ENCODE data around the gene FAM25G. TPM values are rescaled to one million over a fixed set of nuclear protein-coding genes. Genes with fewer than 3 reads are reported as not detected.

FAM25G gene
- total RNA-seq, 1 donor from 2014 or later: not detected

GRCh38 chr10:47452495-47453140 is 38.9 kb downstream of the FAM25G start:
- no peak for ATAC-seq
- intact Hi-C loops (cut with DNase I): no loop called here
- no peak for DNase-seq (ENCODE audit: low spot score)

- DNase-seq (ENCODE audit: low spot score): no peak
- no peak for ATAC-seq
- intact Hi-C loops (cut with DNase I): no loop called here
These were observed 39.5 kb downstream of the FAM25G start for GRCh38 chr10:47451998-47452494.

GRCh38 chr10:47451273-47451997 is 40.1 kb downstream of the FAM25G start:
- DNase-seq (ENCODE audit: low spot score): no peak
- intact Hi-C loops (cut with DNase I): no loop called here
- no peak for ATAC-seq

GRCh38 chr10:47450442-47450841 is 41.1 kb downstream of the FAM25G start:
- DNase-seq (ENCODE audit: low spot score): no peak
- intact Hi-C loops (cut with DNase I): no loop called here
- no peak for ATAC-seq

DNA sequence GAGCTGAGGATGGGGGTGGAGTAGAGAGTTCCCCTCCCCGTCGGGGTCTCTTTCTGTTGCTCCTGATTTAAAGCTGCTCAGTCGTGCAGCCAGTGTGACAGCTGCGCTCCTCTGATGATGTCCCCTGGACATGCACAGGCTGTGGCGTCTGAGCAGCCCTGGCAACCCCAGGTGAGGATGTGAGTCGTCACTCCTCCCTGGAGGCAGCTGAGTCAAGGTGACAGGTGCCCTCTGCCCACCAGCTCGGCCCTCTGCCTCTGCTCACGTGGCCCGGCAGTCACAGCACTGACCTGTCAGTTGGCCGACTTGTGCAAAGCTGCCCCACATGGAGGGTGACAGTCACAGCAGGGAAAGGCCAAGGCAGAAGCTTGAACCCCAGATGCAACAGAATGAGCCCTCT is 41.5 kb downstream of the FAM25G start:
- intact Hi-C loops (cut with DNase I): no loop called here
- DNase-seq (ENCODE audit: low spot score) (no peak), ATAC-seq (no peak)

- ATAC-seq (peak; percentile 71), DNase-seq (ENCODE audit: low spot score) (no peak)
- intact Hi-C loops (cut with DNase I): no loop called here
These were observed 42.2 kb downstream of the FAM25G start for GRCh38 chr10:47449102-47449978.

DNA sequence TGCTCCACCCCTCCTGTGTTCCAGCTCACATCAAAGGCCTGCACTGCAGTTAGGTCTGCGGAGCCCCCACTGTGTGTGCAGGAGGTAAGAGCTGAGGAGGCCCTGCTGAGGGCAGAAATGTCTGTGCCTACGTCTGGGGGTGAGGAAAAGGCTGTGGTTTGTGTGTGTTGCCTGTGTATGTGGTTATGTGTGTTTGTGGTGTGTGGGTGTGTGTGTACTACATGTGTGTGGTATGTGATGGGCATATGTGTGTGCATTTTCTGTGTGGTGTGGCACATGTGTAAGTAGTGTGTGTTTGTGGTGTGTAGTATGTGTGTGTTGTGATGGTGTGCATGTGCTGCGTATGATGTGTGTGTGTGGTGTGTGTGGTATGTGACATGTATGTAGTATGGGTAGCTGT is 43.8 kb downstream of the FAM25G start:
- no peak for ATAC-seq
- no peak for DNase-seq (ENCODE audit: low spot score)
- intact Hi-C loops (cut with DNase I): no loop called here

DNA sequence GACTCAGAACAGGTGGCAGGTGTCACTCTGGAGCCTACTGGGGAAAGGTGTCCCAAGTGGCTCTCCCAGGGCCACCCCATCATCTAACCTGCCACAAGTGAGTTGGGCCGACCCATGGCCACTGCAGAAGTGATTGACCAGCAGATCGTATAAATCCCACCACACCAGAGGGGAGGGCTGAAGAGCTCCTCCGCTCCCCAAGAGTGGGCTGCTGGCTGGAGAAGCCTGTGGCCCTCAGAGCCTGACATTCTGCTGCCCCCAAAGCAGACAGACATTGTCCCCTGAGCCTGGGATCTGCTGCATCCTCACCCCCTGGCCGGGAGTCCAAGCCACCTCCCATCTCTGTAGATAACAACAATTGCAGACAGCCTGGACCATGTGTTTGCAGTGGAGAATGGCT is 44.3 kb downstream of the FAM25G start:
- DNase-seq (ENCODE audit: low spot score) (no peak), ATAC-seq (no peak)
- intact Hi-C loops (cut with DNase I): no loop called here

- intact Hi-C loops (cut with DNase I): no loop called here
- DNase-seq (ENCODE audit: low spot score) (no peak), ATAC-seq (no peak)
These were observed 45.8 kb downstream of the FAM25G start for GRCh38 chr10:47445720-47446119.

GRCh38 chr10:47444047-47444446 is 47.5 kb downstream of the FAM25G start:
- intact Hi-C loops (cut with DNase I): no loop called here
- ATAC-seq (no peak), DNase-seq (ENCODE audit: low spot score) (no peak)

DNA sequence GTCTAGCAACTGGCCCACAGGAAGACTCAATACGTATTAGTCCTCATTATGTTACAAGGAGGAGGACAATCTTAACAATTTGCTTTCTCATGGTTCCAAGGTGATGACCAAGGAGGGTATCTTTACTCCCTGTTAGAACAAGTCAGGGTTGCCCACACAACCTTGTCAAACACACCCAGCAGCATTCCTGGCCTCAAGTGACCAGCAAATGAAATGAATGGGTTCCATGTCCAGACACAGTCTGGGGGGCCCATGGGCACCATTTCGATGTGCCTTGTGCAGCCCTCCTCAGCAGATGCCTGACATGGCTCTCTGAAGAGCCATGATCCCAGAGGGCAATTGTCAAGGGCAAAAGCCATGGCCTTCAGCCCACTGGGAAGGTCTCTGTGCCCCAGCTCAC is 48.4 kb downstream of the FAM25G start:
- DNase-seq (ENCODE audit: low spot score) (no peak), ATAC-seq (no peak)
- intact Hi-C loops (cut with DNase I): no loop called here

DNA sequence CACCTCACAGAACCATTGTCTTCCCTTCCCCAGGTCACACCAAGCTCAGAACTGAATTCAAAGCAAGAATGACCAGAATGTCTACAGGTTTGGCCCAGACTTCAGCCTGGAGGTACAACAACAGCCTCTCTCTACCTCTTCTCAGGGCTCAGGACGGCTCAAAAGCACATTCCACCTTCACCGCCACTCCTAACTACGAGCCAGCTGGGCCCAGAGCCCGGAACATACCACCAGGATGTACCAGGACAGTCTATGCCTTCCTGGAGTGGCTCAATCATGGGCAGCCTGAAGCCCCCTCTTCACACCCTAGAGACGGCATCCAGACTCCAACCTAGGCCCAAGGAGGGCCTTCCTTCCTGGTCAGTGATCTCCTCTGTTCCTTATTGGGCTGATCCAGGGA is 49.1 kb downstream of the FAM25G start:
- ATAC-seq (no peak), DNase-seq (ENCODE audit: low spot score) (no peak)
- intact Hi-C loops (cut with DNase I): no loop called here

DNA sequence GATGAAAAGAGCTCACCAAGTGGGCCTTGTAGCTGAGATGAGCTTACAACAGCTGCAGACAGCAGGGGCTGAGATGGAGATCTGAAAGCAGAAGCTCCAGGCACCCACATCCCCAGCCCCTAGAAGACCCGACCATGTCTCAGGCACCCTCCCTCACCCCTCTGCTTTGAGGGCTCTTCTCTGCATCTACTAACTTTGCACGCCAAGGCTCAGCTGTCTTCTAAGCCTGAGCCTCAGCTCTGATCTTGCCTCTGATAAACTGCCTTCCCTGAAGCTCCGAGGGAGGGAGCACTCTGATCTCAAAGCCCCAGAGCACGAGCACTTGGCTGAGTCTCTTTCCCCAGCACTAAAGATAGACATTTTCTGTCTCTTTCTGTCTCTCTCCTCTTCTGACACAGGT is 49.6 kb downstream of the FAM25G start:
- no peak for ATAC-seq
- no peak for DNase-seq (ENCODE audit: low spot score)
- intact Hi-C loops (cut with DNase I): no loop called here

DNA sequence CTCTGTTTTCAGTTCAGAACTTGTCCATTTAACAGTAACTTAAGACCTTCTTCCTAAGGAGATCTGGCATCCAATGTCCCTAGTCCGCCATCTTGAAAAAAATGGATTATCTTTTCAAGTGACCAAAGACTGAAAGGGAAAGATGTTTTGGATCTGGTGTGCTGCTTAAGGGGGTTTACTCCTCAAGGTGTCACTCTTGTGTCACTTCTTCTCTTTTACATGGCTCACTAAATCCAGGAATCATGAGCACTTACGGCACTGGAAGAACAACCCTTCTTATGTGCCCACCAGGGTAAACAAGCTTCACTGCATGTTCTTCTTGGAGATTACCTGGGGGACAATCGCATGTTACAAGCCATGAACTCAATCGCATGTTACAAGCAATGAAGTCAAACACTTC is 51.3 kb downstream of the FAM25G start:
- DNase-seq (ENCODE audit: low spot score) (no peak), ATAC-seq (no peak)
- intact Hi-C loops (cut with DNase I): no loop called here

- ATAC-seq: no peak
- intact Hi-C loops (cut with DNase I): no loop called here
- DNase-seq (ENCODE audit: low spot score): no peak
These were observed 52.5 kb downstream of the FAM25G start for GRCh38 chr10:47438857-47439474.

Other genes with a start within 250 kb of the FAM25G start
- 14.4 TPM for gene GDF10, start 191.5 kb downstream of the FAM25G start, total RNA-seq
- gene GDF2, start 169.2 kb downstream of the FAM25G start, total RNA-seq: not detected
- not detected for gene RBP3, start 143.3 kb downstream of the FAM25G start, total RNA-seq
- gene ZNF488, start 107.4 kb downstream of the FAM25G start, total RNA-seq: 0.71 TPM
- 2.5 TPM for gene ANXA8, start 7.6 kb downstream of the FAM25G start, total RNA-seq
- 22.8 TPM for gene AGAP9, start 31.9 kb upstream of the FAM25G start, total RNA-seq

All from sciatic nerve (tissue), 2 donors.